HG03354 (cell line): ENCODE data around the gene ANKRD23.
"Not testable (repeated sequence)": the region's sequence is repeated elsewhere in the genome, so short reads cannot be mapped to it uniquely, and the experiment has no call there.

ENCODE experiments used
- ATAC-seq: cut with Tn5 transposase; IDR thresholded peaks from one replicate; pipeline ENCODE4 v1.9.1; 2021; ENCODE audit warnings: mild to moderate bottlenecking; ENCODE audit not compliant: unreplicated experiment, poor library complexity, severe bottlenecking

The ANKRD23 gene

DNA sequence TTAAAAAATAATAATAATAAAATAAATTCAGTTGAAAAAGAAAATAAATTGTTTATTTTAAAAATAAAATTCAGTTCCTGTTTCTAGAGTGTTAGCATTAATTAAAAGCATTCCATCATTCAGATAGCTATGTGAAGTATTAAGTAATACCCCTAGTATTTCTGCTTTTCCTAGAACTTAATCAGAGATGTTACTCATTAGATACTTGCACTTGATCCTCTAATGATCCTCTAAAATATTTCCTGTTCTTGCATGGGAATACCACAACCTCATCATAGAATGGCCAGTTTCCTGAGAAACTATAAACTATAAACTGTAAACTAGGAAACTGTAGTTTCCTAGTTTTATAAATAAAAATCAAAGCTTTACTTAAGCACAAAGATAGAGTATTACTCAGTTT lies 38.8 kb downstream of the ANKRD23 start:
- no peak for ATAC-seq

DNA sequence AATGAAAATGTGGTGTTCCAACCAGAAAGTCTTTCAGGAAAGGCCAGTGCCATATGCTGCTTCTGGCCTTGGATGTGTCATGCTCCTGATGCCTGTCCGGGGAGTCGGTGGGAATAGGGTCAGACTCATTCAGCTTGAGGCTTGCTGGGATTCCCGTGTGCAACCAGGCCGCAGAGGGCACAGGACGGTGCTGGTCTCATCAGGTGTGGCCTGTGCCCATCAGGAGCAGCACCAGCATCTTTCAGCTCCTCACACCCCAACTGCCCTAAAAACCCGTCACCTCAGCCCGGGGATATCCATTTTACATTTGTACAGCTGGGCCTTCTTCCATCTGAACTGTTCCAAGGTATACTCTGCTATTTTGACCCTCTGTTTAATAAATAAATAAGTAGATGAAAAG lies 41.1 kb downstream of the ANKRD23 start:
- ATAC-seq: no peak

- peak; percentile 31 for ATAC-seq
Observed at GRCh38 chr2:96801786-96802595, 41.8 kb downstream of the ANKRD23 start.

DNA sequence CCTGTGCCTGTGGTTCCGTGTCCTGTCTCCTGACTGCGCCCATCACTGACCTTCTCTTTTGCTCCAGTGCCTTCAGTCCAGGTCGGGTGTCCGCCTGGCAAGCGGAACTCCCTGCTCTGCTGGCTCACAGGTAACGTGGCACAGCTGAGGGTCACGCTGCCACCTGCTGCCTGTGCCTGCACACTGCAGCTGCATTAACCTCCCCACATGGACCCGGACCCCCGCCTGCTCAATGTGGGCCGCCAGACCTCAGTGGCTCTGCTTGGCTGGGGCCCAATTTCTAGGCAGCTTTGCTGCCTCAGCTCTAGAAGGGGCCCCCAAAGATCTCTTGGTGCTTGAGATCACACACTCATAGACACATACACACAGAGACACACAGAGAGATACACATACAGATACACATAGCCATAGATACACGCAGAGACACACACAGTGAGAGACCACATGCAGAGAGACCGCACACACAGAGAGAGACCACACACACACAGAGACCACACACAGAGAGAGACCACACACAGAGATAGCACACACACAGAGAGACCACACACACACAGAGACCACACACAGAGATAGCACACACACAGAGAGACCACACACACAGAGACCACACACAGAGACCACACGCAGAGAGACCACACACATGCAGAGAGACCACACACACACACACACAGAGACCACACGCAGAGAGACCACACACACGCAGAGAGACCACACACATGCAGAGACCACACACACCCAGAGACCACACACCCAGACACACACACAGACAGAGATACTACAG lies 42.6 kb downstream of the ANKRD23 start:
- peak; percentile 90 for ATAC-seq

DNA sequence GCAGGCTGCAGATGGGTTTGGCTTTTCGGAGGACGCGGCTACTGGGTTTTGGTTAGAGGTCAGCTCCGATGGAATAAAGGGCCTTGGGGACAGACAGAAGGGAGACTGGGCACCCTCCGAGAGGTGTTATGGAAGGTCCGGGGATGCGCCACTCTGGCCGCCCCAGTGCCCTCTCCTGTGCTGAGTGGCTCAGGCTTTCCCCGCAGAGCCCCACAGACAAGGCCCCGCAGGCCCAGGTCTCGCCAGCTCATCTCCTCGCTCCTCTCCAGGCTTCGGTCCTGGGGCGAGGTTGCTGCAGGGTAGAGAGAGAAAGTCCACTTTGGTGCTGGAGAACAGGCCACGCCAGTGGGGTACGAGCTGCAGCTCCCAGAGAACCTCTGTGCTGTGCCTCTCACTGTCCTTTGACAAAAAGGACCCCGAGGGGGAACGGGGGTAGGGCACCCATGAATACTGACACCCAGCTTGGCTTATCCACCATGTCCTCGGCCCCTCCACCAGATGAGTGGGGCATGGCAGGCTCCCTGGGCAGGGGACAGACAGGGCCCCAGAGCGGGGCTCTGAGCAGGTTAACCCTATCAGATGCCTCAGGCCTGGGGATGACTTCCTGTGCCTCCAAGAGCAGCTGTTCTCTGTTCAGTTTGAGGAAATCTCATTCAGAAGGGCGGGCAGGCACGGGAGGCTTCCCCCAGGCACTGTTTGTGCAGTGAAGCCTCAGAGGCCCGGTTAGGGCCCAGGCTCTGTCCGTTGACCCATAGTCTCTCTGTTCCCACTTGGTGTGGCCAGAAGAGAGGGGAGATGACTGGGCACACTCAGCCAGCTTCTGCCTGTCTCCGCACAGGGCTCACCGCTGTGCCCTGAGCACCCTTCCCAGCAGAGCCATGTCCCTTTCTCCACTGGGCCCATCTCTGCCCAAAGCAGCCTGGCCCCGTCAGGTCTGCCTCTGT lies 43.5 kb downstream of the ANKRD23 start:
- ATAC-seq: peak; percentile 31

GRCh38 chr2:96799623-96799935 lies 44.2 kb downstream of the ANKRD23 start:
- ATAC-seq: no peak

- ATAC-seq: no peak
Observed at GRCh38 chr2:96798733-96799622, 44.8 kb downstream of the ANKRD23 start.

DNA sequence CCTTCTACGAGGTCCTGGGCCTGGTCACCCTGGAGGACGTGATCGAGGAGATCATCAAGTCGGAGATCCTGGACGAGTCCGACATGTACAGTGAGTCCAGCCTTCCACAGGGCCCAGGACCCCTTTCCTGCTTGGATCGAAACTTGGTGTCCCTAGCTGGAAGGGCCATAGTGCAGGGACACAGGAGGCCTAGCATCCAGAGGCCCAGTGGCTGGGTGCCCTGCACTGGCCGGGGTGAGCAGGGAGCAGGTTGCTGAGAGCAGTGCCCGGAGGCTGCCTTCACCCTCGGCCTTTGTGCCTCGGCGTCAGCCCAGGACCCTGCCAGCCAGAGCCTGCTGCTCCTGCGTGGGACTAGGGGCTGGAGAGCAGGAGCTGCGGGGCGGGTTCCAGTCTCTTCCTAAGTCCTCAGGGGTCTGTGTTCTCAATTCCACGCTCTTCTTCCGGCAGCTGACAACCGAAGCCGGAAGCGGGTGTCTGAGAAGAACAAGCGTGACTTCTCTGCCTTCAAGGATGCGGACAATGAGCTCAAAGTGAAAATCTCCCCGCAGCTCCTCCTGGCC lies 46.7 kb downstream of the ANKRD23 start:
- no peak for ATAC-seq

- not testable (repeated sequence) for ATAC-seq
Observed at GRCh38 chr2:96796497-96796896, 47.3 kb downstream of the ANKRD23 start.

DNA sequence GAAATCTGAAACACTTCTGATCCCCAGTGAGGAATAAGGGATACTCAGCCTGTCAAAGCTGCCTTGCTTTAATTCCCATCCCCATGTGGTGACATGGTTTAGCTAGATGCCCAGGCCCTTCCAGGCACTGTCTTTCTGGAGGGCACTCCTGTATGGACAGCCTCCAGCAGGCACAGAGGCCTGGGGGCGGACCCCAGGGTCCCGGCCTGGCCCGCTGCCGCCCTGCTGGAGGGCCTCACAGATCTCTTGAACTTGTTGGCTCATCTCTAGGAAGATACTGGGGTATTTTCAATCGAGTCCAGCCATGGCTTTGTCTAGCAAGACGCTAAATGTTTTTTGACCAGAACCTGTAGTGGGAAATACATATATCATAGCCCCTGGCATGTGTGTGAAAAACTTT lies 48.7 kb downstream of the ANKRD23 start:
- ATAC-seq: no peak

DNA sequence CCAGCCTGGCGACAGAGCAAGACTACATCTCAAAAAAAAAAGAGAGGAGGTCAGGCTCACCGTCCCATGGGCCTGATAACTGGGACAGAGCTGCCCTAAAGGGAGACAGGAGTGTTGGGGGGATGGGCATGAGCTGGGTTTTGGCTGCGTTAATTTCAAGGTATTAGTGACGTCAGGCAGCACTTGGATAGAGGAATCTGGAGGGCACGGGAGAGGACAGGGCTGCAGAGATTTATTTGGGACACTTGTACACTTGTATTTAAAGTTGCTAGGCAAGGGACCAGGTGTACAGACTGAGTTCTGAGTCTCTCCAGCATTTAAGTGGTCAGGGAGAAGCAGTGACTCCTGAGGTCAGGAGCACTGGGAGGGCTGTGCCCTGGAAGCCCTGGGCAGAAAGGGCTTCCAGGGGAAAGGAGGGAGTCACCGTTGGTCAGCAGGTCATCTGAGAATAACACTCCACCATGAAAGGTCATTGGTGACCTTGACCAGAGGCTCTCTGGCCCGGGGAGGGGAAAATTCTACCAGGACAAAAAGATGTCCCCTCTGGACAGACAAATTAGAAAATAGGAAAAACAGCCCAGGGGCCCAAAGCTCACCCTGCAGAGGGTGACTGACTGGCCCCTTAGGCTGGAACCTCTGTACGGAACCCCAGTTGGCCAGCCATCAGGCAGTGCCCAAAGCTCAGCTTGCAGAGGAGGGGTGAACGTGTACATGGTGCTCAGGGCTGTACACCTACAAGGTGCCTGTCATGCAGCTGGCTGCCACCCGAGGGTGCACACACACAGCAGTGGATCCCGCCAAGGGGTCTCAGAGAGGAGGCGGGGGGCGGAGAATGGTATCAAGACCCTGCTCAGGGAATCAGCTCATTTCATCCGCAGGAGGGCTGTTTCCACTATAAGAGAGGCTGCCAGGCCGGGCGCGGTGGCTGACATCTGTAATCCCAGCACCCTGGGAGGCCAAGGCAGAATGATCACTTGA lies 50.8 kb downstream of the ANKRD23 start:
- ATAC-seq: no peak

DNA sequence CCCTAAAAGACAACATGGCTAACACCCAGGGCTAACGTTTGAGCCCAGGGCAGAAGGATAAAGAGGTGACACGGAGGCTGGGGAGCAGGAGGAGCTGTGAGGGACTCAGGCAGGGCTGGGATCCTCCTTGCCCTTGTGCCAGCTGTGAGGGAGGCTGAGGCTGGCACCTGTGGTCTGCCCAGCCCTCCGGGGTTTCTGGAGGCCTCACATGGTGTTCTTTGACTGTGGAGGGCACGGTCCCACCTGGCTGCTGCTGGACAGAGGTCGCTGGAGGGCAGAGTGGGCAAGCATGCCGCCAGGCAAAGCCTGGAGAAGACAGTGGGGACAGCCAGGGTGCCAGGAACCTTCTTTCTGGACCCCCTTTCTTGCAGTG lies 54.6 kb downstream of the ANKRD23 start:
- ATAC-seq: no peak

GRCh38 chr2:96788442-96789244 lies 55.2 kb downstream of the ANKRD23 start:
- no peak for ATAC-seq
